GM18505 (cell line): ENCODE data around the gene ECE1.
A peak's percentile ranks its signal among the peaks of the same experiment; 100 is the strongest.

ENCODE experiments used
- ATAC-seq: cut with Tn5 transposase; IDR thresholded peaks from one replicate; pipeline ENCODE4 v1.9.1; 2021; ENCODE audit not compliant: unreplicated experiment
- POLR2A ChIP-seq: IDR thresholded peaks from 4 replicates; pipeline ENCODE4 v1.6.1; 2011; ENCODE audit warnings: borderline replicate concordance; ENCODE audit not compliant: insufficient read depth, insufficient read length; ENCODE audit errors: extremely low read depth

The ECE1 gene

GRCh38 chr1:21289700-21290545 lies at the start of gene ECE1:
Gene ECE1, minus strand, starts transcription at chr1:21290463. Its CDS starts 49 bp downstream, at chr1:21290414.
- no peak for ATAC-seq
- TF ChIP-seq POLR2A, result peak; percentile 45

GRCh38 chr1:21339356-21340229 lies 49.3 kb upstream of the ECE1 start:
- TF ChIP-seq POLR2A, result no peak
- ATAC-seq, result no peak

- ATAC-seq, result no peak
- no peak for TF ChIP-seq POLR2A
Observed at GRCh38 chr1:21338573-21339355, 48.5 kb upstream of the ECE1 start.

- TF ChIP-seq POLR2A, result no peak
- no peak for ATAC-seq
Observed at GRCh38 chr1:21337928-21338572, 47.8 kb upstream of the ECE1 start.

GRCh38 chr1:21337454-21337927 lies 47.2 kb upstream of the ECE1 start:
- TF ChIP-seq POLR2A, result no peak
- ATAC-seq, result no peak

- no peak for TF ChIP-seq POLR2A
- no peak for ATAC-seq
Observed at GRCh38 chr1:21337010-21337437, 46.8 kb upstream of the ECE1 start.

GRCh38 chr1:21335750-21336224 lies 45.5 kb upstream of the ECE1 start:
- no peak for ATAC-seq
- no peak for TF ChIP-seq POLR2A

GRCh38 chr1:21335088-21335691 lies 44.9 kb upstream of the ECE1 start:
- TF ChIP-seq POLR2A, result no peak
- ATAC-seq, result no peak

GRCh38 chr1:21334214-21335087 lies 44.2 kb upstream of the ECE1 start:
- no peak for TF ChIP-seq POLR2A
- peak; percentile 72 for ATAC-seq

GRCh38 chr1:21333824-21334213 lies 43.6 kb upstream of the ECE1 start:
- TF ChIP-seq POLR2A, result no peak
- ATAC-seq, result no peak
